GM18907 (cell line): Measurements from ENCODE around the gene RHOJ.
"Not testable (repeated sequence)": the region's sequence is repeated elsewhere in the genome, so short reads cannot be mapped to it uniquely, and the experiment has no call there.

Experiments
- ATAC-seq: cut with Tn5 transposase; IDR thresholded peaks from one replicate; pipeline ENCODE4 v1.9.1; 2021; ENCODE audit warnings: mild to moderate bottlenecking, moderate library complexity; ENCODE audit not compliant: unreplicated experiment

Gene RHOJ

DNA sequence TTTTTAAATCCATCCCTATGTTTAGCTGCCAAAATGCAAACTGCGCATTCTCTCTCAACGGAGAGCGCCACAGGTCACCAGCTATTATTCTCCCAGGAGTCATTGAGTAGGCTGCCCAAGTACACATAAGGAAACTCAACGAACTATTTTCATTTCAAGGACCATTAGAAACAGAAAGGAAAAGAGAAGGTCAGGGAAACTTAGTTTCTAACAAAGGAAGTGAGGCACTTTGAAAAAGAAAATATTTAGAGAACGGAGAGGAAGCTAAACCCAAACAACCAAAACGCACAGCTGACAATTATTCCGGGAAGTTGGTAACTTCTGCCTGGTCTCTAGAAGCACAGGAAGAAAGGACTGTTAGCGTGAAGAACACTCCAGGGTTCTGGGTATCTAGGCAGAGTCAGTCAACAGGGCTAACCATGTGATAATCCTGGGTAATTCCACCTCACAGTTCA, 91.0 kb downstream of the RHOJ start:
- ATAC-seq, result no peak

DNA sequence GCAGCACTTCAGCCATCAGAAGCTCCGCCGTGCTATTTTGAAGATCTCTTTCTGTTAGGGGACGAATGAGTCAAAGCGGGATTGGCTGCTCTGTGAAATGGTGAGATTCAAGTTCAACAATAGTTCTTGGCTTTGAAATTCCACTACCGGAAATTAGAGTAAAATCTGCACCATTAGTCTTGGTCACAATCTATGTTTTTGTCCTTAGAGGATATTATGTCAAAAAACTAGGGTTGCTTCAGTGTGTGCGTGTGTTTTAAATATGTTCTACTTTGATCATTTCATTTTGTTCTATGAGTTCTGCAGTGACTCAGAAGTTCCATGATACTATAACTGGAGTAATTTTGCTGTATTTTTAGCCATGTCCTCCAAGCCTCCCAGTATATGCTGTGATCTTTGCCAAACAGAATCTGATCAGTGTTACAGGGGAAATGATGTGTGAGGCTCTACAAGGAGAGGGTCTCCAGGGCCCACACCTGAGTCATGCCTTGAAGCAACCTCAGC, 91.9 kb downstream of the RHOJ start:
- ATAC-seq, result no peak

DNA sequence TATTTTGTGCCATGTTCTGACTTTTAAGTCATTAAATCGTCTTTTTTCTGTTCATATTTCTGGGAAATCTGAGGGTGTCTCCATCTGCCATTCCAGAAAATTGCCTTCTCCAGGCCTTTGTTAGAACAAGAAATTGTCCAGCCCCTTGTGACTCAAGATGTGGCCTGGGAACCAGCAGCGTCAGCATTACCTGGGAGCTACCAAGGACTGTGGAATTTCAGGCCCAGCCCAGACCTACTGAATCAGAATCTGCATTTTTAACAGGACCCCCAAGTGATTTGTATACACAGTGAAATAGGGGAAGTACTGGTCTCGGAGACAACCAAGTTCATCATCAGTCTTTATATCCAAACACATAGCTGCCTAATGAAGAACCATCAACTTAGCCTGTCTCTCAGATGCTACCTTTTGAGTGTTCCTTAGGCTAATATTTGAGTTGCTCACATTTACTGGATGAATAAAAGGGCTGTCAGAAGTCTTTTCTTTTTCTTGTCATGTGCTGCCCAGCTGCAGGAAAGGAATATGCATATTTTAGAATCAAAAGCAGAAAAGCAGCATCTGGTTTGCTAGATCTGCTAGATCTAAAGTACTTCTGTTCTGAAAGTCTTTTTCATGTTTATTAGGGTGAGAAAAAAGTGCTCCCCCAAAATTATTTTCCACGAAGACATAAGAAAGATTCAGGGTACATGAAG, 93.3 kb downstream of the RHOJ start:
- no peak for ATAC-seq

DNA sequence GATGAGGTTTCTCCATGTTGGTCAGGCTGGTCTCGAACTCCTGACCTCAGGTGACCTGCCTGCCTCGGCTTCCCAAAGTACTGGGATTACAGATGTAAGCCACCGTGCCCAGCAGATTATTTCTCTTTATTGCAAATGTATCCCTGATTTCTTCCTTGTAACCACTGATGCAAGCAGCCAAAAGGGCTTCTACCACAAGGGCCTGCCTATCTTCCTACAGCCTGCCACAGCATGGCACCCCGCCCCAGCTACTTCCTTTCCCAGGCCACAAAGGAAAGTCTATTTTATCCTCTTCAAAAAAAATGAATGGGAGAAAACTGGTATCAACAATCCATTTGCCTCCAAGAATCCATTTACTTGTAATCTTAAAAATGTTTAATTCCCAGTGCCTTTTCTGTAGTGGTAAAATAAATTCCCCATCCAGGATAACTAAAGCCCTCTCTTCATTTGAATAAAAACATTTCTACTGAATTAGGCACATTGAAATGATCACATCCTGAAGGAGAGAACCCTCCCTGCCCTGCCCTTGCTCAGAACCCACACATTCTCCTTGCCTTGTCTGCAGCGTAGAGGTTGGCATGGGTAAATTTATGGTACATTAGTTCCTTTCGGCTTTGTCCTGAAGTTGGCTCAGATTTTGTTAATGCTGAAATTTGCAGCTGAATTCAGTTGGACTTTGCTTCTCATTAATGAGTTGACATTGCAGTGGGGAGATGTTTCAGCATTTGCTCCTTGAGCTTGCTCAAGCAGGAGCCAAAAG, 95.3 kb downstream of the RHOJ start:
- ATAC-seq, result no peak

DNA sequence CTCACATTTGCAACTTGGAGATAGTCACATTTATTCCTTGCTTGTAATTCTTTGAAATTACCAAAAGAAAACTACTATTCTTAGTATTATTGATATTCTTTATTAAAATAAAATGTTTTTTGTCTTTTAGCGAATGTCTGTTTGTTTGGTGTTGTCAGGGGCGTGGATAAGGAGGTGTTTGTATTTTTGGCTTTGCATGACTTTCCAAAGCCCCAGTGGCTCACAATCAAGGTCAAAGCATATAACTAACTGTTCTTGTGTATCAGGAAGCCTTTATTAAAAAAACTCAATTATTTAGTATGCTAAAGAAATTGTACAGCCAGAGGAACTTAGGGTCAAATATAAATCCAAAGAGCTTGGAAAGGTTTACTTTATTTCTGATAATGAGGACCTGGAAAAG, 96.6 kb downstream of the RHOJ start:
- ATAC-seq, result no peak

DNA sequence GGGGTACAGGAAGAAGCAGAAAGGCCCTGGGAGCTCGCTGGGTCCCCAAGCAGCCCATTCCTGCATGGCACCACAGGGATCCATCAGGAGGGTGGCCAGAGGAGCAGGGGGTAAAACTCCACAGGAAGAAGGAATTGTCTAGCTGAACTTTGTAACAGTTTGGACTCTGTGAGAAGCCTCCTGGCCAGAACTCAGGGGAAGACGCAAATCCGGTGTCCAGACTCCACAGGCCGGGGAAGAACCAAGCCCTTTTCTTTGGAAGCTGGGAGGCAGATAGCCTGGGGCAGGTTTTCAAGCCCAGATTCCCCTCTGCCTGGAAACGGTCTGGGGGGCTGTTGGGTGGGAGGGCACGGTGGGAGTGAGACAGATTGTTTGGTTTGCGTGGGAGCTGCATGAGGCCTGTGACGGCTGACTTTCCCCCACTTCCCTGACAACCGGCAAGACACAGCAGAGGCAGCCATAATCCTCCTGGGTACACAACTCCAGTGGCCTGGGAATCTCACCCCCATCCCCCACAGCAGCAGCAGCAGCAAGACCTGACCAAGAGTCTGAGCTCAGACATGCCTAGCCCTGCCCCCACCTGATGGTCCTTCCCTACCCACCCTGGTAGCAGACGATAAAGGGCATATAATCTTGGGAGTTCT, 97.8 kb downstream of the RHOJ start:
- ATAC-seq, result no peak

DNA sequence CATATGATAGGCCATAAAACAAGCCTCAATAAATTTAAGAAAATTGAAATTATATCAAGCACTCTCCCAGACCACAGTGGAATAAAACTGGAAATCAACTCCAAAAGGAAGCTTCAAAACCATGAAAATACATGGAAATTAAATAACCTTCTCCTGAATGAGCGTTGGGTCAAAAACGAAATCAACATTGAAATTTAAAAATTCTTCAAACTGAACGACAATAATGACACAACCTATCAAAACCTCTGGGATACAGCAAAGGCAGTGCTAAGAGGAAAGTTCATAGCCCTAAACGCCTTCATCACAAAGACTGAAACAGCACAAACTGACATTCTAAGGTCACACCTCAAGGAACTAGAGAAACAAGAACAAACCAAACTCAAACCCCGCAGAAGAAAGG, 100.2 kb downstream of the RHOJ start:
- not testable (repeated sequence) for ATAC-seq

DNA sequence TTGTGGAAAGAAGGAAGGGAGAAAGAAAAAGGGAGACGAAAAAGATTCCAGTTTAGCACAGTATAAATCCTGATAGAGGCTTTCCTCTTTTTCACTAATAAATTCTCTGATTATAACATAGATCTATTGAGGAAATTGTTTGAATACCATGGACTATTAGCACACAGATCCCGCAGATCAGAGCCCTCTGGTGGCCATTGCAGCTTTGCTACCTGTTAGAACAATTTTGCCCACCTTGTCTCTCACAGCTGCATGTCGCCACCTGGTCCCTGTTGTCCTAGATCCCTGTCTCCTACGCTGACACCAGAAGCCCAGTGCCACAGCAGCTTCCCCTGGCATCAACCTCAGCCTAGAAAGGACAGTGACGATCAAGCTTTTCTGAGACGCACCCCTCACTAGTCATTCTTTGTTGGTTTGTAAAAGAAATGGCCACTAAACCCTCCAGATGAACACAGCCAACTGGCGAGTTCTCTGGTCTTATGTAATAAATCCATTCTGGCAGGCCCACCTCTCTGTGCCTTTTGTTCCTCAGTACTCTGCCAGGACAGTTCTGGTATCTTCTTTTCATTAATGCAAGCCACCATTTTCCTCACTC, 104.6 kb downstream of the RHOJ start:
- ATAC-seq, result no peak

DNA sequence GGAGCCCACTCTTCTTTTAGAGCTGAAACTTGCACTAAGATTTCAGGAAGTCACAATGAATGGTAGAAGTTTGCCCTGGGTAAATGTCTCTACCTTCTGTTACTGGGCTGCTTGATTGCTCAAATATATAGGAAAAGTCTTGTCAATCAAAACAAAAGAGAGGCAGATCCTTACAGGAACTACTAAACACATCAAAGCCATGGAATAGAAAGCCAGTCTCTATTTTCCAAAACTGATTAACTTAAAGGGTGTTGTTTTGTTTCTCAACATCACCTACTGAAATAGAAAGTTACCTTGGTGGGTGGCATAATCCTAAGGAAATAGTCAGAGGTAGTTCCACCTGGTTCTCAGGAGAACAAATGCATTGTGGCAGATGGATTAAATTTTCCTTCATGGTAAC, 114.6 kb downstream of the RHOJ start, which contains the start of gene GPHB5:
Gene GPHB5, minus strand, starts transcription at position 101 of the 400 bp plus-strand sequence. CDS start 1,086 bp downstream, outside the sequence.
- ATAC-seq, result no peak

DNA sequence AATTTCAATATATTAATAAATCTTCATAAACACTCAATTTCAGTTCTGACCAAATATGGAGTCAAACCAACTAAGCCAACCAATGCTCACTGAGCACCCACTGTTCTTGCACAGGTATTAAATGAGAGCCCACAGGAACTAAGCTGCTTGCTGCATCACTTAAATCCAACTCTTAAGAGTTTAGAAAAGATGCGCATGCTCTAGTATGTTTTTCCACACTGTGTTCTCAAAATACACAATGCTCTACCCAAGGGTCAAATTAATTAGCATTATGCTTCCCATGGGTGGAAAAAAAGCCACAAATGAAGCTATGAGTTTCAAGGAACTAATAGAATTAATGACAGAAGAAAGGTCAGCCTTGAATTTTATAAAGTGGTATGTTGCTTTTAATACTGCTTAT, 118.2 kb downstream of the RHOJ start:
- no peak for ATAC-seq

DNA sequence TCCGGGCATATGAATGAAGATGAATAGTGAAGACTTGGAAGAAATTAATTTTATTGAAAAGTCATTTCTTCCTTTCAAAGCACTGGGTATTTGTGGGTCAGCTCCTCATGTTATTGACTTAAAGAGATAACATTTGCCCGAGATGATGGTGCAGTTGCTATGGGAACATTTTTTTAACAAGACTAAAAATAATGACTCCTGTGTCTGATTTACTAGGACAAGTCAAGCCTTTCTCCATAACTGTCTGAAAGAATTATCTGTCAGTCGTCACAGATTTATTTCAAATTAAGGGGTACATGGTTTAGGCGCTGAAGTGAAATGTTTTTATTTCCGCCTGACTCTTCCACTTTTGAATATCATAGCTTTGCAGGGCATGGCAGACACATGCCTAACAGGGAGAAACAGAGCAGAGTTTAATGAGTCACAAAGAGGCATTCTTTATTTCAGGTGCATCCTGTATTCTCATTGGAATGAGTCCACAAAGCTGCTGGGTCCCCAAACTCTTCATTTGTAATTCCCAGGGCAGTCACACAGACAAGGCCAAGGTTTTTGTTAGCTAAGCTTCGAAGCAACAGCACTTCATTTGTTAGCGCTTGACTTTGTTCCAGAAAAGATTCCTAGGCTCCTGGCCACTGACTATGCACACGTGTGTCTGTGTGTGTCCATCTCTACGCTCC, 118.8 kb downstream of the RHOJ start:
- no peak for ATAC-seq

DNA sequence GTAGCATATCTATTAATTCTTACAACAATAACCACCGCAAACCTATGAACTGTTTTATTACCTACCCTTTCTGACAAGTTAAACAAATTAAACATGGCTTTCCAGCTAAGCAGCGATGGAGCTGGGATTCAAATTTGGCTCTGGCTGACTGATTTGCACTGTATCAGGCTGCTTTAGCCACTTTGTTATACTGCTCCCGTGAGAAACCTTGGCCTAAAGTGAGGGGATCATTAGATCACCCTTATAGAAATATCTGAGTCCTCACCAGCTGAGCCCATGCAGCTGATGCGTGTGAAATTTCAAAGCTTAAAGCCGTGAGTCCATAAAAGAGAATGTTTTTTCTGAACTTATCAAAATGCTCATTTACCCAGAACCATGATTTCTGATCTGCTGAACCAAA, 122.6 kb downstream of the RHOJ start:
- ATAC-seq, result no peak

DNA sequence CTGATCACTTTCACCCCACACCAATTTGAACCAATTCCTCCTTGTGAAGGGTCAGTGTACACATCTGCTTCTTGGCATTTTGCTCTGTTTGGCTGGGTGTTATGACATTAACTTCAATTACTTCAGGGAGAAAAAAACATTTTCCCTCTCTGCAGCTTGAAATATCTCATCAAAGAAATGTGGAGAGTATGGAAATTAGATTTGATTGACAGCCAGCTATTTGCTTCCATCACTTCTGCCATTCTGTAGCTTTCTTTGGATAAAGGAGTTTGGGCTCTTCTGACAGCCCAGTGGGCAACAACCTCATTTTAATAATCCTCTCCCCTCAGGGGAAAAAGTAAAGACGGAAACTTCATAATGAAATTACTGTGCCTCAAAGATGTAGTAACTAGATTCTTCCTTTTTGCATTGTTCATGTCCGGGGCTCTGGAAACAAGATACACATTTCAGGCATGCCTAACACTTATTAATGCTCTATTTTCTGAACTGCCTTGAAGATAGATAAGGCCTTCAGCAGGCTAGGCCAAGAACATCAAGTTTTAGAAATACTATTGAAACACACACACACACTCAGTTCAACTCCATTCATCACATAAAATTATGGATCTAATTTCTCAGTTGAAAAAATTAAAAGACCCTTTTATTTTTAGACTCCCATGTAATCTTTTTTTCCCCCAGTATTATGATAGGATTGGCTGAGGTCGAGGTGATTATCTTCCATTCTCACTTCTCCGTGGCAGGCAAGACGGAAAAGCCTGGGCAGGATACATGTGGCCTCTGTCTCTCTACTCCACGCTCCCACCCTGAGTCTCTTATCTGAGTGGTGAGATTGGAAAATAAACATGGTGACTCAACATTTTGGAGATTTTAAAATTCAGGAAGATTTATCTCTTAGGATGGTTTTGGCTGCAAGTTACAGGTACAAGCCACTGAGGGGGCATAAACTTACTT, 124.8 kb downstream of the RHOJ start:
- ATAC-seq, result no peak

DNA sequence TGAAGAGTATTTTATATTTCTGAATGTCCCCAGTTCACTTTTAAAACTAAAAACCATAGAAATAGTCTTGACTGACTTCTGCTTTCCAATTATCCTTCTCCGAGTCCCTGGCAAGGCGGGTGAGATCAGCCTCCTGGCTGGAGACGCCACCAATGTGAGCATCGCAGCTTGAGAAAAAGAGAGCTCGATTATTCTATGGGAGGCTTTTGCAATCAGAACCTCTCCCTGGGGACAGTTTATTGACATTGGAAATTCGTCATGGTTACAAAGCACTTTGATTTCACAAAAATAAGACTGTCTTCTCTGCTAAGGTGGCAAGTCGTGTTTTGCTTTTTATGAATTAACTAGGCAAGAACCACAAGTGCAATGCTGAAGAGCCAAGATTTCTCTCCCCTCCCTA, 138.1 kb downstream of the RHOJ start:
- no peak for ATAC-seq
